ENCODE results near the gene EPHA4.

GRCh38 chr2:221610675-221611074 is 38.6 kb upstream of the EPHA4 start:
- TF ChIP-seq CTCF (conservative IDR thresholded peaks at IDR 0.05; ENCODE audit: low read depth, low read length) = no peak
- TF ChIP-seq USF2 (IDR thresholded peaks at IDR 0.05; ENCODE audit: low read depth, low read length) = no peak
- no peak for TF ChIP-seq RAD21 (IDR thresholded peaks at IDR 0.05; ENCODE audit: low read length)
- TF ChIP-seq SMC3 (IDR thresholded peaks at IDR 0.05; ENCODE audit: low read depth, low read length) = no peak
- no peak for TF ChIP-seq CEBPB (IDR thresholded peaks at IDR 0.05; ENCODE audit: low read depth, low read length)
- TF ChIP-seq RFX5 (IDR thresholded peaks at IDR 0.05; ENCODE audit: low read depth, low read length) = no peak
- TF ChIP-seq BHLHE40 (IDR thresholded peaks at IDR 0.05; ENCODE audit: low read depth, low read length) = no peak
- no peak for TF ChIP-seq POLR2A (IDR thresholded peaks at IDR 0.05; ENCODE audit: low read depth, low read length)
